Measurements from ENCODE around the gene MAML1.

DNA sequence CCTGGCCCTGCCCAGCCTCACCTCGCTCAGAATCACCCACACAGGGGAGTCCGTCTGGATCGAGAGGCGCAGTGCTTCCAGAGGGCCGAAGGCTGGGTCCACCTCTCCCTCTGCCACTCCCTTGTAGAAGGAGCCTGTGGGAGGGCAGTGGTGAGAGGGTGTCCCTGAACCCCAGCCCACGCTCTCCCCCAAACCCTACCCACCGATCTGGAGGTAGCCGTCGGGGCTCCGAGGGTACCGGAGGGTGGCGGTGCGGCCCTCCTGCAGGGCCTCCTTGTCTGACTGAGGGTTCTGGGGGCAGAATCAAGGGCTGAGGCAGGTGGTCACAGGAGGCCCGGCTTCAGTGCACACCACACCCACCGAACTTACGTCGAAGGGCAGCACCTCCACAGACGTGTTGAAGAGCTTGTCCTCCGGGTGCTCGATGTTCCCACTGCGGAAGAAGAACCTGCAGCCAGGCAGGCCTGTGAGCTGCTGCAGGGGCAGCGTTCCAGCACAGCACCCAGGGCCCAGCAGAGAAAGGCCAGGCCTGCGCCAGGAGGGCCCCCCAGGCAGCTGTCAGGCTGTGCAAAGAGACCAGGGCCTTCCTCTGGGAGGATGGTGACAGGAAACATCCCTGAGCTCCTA is 65.6 kb downstream of the MAML1 start:
- TF ChIP-seq, protein P1, sequence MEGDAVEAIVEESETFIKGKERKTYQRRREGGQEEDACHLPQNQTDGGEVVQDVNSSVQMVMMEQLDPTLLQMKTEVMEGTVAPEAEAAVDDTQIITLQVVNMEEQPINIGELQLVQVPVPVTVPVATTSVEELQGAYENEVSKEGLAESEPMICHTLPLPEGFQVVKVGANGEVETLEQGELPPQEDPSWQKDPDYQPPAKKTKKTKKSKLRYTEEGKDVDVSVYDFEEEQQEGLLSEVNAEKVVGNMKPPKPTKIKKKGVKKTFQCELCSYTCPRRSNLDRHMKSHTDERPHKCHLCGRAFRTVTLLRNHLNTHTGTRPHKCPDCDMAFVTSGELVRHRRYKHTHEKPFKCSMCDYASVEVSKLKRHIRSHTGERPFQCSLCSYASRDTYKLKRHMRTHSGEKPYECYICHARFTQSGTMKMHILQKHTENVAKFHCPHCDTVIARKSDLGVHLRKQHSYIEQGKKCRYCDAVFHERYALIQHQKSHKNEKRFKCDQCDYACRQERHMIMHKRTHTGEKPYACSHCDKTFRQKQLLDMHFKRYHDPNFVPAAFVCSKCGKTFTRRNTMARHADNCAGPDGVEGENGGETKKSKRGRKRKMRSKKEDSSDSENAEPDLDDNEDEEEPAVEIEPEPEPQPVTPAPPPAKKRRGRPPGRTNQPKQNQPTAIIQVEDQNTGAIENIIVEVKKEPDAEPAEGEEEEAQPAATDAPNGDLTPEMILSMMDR (IDR thresholded peaks at IDR 0.05), result no peak
- no peak for TF ChIP-seq EZH2 (IDR thresholded peaks at IDR 0.05)
- no peak for TF ChIP-seq EZH2phosphoT487 (IDR thresholded peaks at IDR 0.05)

Data from neural progenitor cell (in vitro differentiated cells).